Liver (tissue), 9 donors: ENCODE results near the gene ERN2. TPM values are rescaled to one million over a fixed set of nuclear protein-coding genes. Genes with fewer than 3 reads are reported as not detected.

Source experiments
- DNase-seq: peaks from one replicate; pipeline ENCODE4 v3.0.0-alpha.2; 2017; ENCODE audit warnings: low spot score
- H3K27ac ChIP-seq, 2 donors: one replicate each; pipeline ENCODE4 v1.7.0; 2013; ENCODE audit warnings: inconsistent platforms in 2 of 2, low read length in 2 of 2, control low read depth in 1 of 2, low read depth in 1 of 2, mild to moderate bottlenecking in 1 of 2
- H3K27me3 ChIP-seq, 4 donors: one replicate each; pipeline versions ENCODE4 v1.6.1 to v1.7.0; 2013; ENCODE audit warnings: low read length in 3 of 4, inconsistent platforms in 1 of 4, mild to moderate bottlenecking in 1 of 4, moderate library complexity in 1 of 4; ENCODE audit not compliant: control insufficient read depth in 4 of 4, insufficient read depth in 4 of 4
- H3K36me3 ChIP-seq, 4 donors: one replicate each; pipeline versions ENCODE4 v1.6.1 to v1.7.0; 2013; ENCODE audit warnings: low read length in 3 of 4, mild to moderate bottlenecking in 3 of 4, low read depth in 1 of 4, moderate library complexity in 1 of 4; ENCODE audit not compliant: control insufficient read depth in 4 of 4, insufficient read depth in 3 of 4
- H3K4me1 ChIP-seq, 4 donors: one replicate each; pipeline versions ENCODE4 v1.6.1 to v1.7.0; 2013; ENCODE audit warnings: low read length in 3 of 4, mild to moderate bottlenecking in 3 of 4, moderate library complexity in 1 of 4; ENCODE audit not compliant: control insufficient read depth in 4 of 4, insufficient read depth in 4 of 4
- H3K4me3 ChIP-seq, 3 donors: one replicate each; pipeline versions ENCODE4 v1.6.1 to v1.7.0; 2013; ENCODE audit warnings: low read length in 3 of 3, control low read depth in 1 of 3, low read depth in 1 of 3, mild to moderate bottlenecking in 1 of 3
- H3K9ac ChIP-seq, 2 donors: one replicate each; pipeline ENCODE4 v1.7.0; 2013; ENCODE audit warnings: low read length in 2 of 2, mild to moderate bottlenecking in 2 of 2, moderate library complexity in 2 of 2, control low read depth in 1 of 2, low read depth in 1 of 2
- H3K9me3 ChIP-seq, 4 donors: one replicate each; pipeline versions ENCODE4 v1.6.1 to v1.7.0; 2013; ENCODE audit warnings: low read length in 3 of 4; ENCODE audit not compliant: control insufficient read depth in 4 of 4
- CTCF ChIP-seq: fragments of 150-350 bp; IDR thresholded peaks from 2 replicates; pipeline ENCODE4 v1.5.1; 2017; ENCODE audit warnings: improper control_type of control experiment, low read depth, low read length; ENCODE audit not compliant: missing input control
- EGR1 ChIP-seq, 2 donors: IDR thresholded peaks; 2 replicates each; pipeline ENCODE4 v1.6.1; 2016 to 2018; ENCODE audit warnings: antibody characterized with exemption in 2 of 2, low read depth in 2 of 2
- FOXA1 ChIP-seq: IDR thresholded peaks from 2 replicates; pipeline ENCODE4 v1.6.1; 2016; ENCODE audit warnings: antibody characterized with exemption
- FOXA2 ChIP-seq: IDR thresholded peaks from 2 replicates; pipeline ENCODE4 v1.6.1; 2016; ENCODE audit warnings: antibody characterized with exemption
- GABPA ChIP-seq, 2 donors: IDR thresholded peaks in 1 of 2; conservative IDR thresholded peaks in 1 of 2; 2 replicates each; pipeline ENCODE4 v1.6.1; 2016; ENCODE audit warnings: antibody characterized with exemption in 2 of 2, mild to moderate bottlenecking in 1 of 2, moderate library complexity in 1 of 2
- HNF4A ChIP-seq, 2 donors: conservative IDR thresholded peaks; 2 replicates each; pipeline ENCODE4 v1.6.1; 2016; ENCODE audit warnings: antibody characterized with exemption in 2 of 2, mild to moderate bottlenecking in 2 of 2
- HNF4G ChIP-seq: IDR thresholded peaks from 2 replicates; pipeline ENCODE4 v1.6.1; 2016; ENCODE audit warnings: antibody characterized with exemption
- JUND ChIP-seq, 2 donors: IDR thresholded peaks; 2 replicates each; pipeline ENCODE4 v1.6.1; 2016; ENCODE audit warnings: antibody characterized with exemption in 2 of 2
- NR2F2 ChIP-seq: IDR thresholded peaks from 2 replicates; pipeline ENCODE4 v1.6.1; 2016; ENCODE audit warnings: antibody characterized with exemption
- RAD21 ChIP-seq, 2 donors: IDR thresholded peaks; 2 replicates each; pipeline ENCODE4 v1.6.1; 2016; ENCODE audit warnings: antibody characterized with exemption in 2 of 2, mild to moderate bottlenecking in 2 of 2
- RXRA ChIP-seq, 2 donors: IDR thresholded peaks; 2 replicates each; pipeline ENCODE4 v1.6.1; 2017 to 2018; ENCODE audit warnings: antibody characterized with exemption in 2 of 2, mild to moderate bottlenecking in 1 of 2
- SP1 ChIP-seq: IDR thresholded peaks from 2 replicates; pipeline ENCODE4 v1.6.1; 2018; ENCODE audit warnings: antibody characterized with exemption, mild to moderate bottlenecking
- TAF1 ChIP-seq: conservative IDR thresholded peaks from 2 replicates; pipeline ENCODE4 v1.6.1; 2016; ENCODE audit warnings: antibody characterized with exemption, mild to moderate bottlenecking
- YY1 ChIP-seq: IDR thresholded peaks from 2 replicates; pipeline ENCODE4 v1.6.1; 2016; ENCODE audit warnings: antibody characterized with exemption, mild to moderate bottlenecking
- WGBS: extraction: QIAGEN DNeasy Blood & Tissue Kit; methylation state at CpG from one replicate; pipeline ENCODE4 v1.1.7; 2013; 5-methylcytosine and 5-hydroxymethylcytosine counted together
- polyA plus RNA-seq, 2 donors: library from polyadenylated mRNA; stranded (reverse) in 1 of 2; unstranded in 1 of 2; fragments of 200-250 nt in 1 of 2; fragments of >200 nt in 1 of 2; fragmentation: Nextera tagmentation in 1 of 2; extraction: Ambion mirVana in 1 of 2; gene quantifications; one replicate each; pipeline versions ENCODE4 v1.2.1 to v1.2.3, GENCODE V29; 2013 to 2015
- total RNA-seq, 2 donors: library from RNA; depleted of rRNA; stranded (reverse); fragments of >200 nt; gene quantifications; one replicate each; pipeline ENCODE4 v1.2.3, GENCODE V29; 2014
- TF ChIP-seq, protein P1 (sequence below): IDR thresholded peaks from 2 replicates; pipeline ENCODE4 v1.6.1; 2016; ENCODE audit warnings: antibody characterized with exemption
- TF ChIP-seq, protein P2 (sequence below): IDR thresholded peaks from 2 replicates; pipeline ENCODE4 v1.6.1; 2016; ENCODE audit warnings: antibody characterized with exemption
- TF ChIP-seq, protein P3 (sequence below): IDR thresholded peaks from 2 replicates; pipeline ENCODE4 v1.6.1; 2016; ENCODE audit warnings: antibody characterized with exemption, mild to moderate bottlenecking
- donor health status: healthy.
- donor health status: healthy.
- donor health status: healthy.
- donor health status: healthy.
- donor health status: healthy.

The ERN2 gene
- total and polyA plus RNA-seq, 4 donors: 0.01 to 0.17 TPM; not detected in 2

GRCh38 chr16:23673971-23674614 lies 38.9 kb downstream of the ERN2 start:
- H3K9ac ChIP-seq: no peak overlapping the region
- H3K27me3 ChIP-seq: no peaks in the 10 kb centered on the region
- TF ChIP-seq FOXA1: no peak
- no peak for TF ChIP-seq YY1
- TF ChIP-seq, protein P1, sequence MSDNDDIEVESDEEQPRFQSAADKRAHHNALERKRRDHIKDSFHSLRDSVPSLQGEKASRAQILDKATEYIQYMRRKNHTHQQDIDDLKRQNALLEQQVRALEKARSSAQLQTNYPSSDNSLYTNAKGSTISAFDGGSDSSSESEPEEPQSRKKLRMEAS: no peak
- no peak for TF ChIP-seq NR2F2
- TF ChIP-seq RXRA (IDR thresholded peaks at IDR 0.05): no peak
- no peak for TF ChIP-seq CTCF
- no peak for TF ChIP-seq TAF1
- TF ChIP-seq, protein P2, sequence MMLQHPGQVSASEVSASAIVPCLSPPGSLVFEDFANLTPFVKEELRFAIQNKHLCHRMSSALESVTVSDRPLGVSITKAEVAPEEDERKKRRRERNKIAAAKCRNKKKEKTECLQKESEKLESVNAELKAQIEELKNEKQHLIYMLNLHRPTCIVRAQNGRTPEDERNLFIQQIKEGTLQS: no peak
- no peak for TF ChIP-seq GABPA (IDR thresholded peaks at IDR 0.05 in 1 of 2, conservative IDR thresholded peaks at IDR 0.05 in 1 of 2)
- no peak for TF ChIP-seq SP1
- 73% methylated on average over 8 of the region's 8 CpGs for WGBS
- H3K27ac ChIP-seq: no peak overlapping the region
- peaks cover 3 to 23% (median 4%) of the 10 kb centered on the region in 4 donors for H3K36me3 ChIP-seq
- H3K9me3 ChIP-seq: no peaks in the 10 kb centered on the region
- no peak overlapping the region for H3K4me3 ChIP-seq
- no peak for DNase-seq
- H3K4me1 ChIP-seq: peaks cover 0 to 11% (median 10%) of the 10 kb centered on the region in 4 donors

GRCh38 chr16:23670137-23670776 lies 42.8 kb downstream of the ERN2 start:
- Histone ChIP-seq H3K4me1 (no peaks in the 10 kb centered on the region), H3K36me3 (peaks cover 11 to 60% (median 37%) of the 10 kb centered on the region in 4 donors), H3K9ac (no peak overlapping the region), H3K9me3 (no peaks in the 10 kb centered on the region), H3K4me3 (no peak overlapping the region), H3K27ac (no peak overlapping the region), H3K27me3 (no peaks in the 10 kb centered on the region)
- WGBS: 98% methylated on average over 4 of the region's 4 CpGs
- DNase-seq: no peak
- TF ChIP-seq FOXA1: no peak
- TF ChIP-seq SP1: no peak
- no peak for TF ChIP-seq HNF4A (conservative IDR thresholded peaks at IDR 0.05)
- TF ChIP-seq TAF1: no peak
- TF ChIP-seq, protein P3, sequence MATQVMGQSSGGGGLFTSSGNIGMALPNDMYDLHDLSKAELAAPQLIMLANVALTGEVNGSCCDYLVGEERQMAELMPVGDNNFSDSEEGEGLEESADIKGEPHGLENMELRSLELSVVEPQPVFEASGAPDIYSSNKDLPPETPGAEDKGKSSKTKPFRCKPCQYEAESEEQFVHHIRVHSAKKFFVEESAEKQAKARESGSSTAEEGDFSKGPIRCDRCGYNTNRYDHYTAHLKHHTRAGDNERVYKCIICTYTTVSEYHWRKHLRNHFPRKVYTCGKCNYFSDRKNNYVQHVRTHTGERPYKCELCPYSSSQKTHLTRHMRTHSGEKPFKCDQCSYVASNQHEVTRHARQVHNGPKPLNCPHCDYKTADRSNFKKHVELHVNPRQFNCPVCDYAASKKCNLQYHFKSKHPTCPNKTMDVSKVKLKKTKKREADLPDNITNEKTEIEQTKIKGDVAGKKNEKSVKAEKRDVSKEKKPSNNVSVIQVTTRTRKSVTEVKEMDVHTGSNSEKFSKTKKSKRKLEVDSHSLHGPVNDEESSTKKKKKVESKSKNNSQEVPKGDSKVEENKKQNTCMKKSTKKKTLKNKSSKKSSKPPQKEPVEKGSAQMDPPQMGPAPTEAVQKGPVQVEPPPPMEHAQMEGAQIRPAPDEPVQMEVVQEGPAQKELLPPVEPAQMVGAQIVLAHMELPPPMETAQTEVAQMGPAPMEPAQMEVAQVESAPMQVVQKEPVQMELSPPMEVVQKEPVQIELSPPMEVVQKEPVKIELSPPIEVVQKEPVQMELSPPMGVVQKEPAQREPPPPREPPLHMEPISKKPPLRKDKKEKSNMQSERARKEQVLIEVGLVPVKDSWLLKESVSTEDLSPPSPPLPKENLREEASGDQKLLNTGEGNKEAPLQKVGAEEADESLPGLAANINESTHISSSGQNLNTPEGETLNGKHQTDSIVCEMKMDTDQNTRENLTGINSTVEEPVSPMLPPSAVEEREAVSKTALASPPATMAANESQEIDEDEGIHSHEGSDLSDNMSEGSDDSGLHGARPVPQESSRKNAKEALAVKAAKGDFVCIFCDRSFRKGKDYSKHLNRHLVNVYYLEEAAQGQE: no peak
- TF ChIP-seq, protein P2: no peak
- TF ChIP-seq FOXA2: no peak
- no peak for TF ChIP-seq RXRA (IDR thresholded peaks at IDR 0.05)
- TF ChIP-seq HNF4G: no peak
- no peak for TF ChIP-seq YY1
- TF ChIP-seq RAD21 (IDR thresholded peaks at IDR 0.05): no peak
- TF ChIP-seq EGR1 (IDR thresholded peaks at IDR 0.05; ENCODE audit: low read depth in 2 of 2): no peak
- TF ChIP-seq, protein P1: no peak
- TF ChIP-seq JUND (IDR thresholded peaks at IDR 0.05): no peak
- no peak for TF ChIP-seq GABPA (IDR thresholded peaks at IDR 0.05 in 1 of 2, conservative IDR thresholded peaks at IDR 0.05 in 1 of 2)
- TF ChIP-seq NR2F2: no peak
